CD14-positive monocyte (primary cell): ENCODE data around the gene HDAC4. TPM values are rescaled to one million over a fixed set of nuclear protein-coding genes. Genes with fewer than 3 reads are reported as not detected.

Source experiments
- DNase-seq, 3 donors: peaks; one replicate each; pipeline ENCODE4 v3.0.0-alpha.2; 2011 to 2022
- H2AFZ ChIP-seq: 2 replicates; pipeline ENCODE4 v1.6.0; 2012; ENCODE audit warnings: mild to moderate bottlenecking, low read depth, low read length, inconsistent platforms; ENCODE audit not compliant: insufficient read depth, poor library complexity, severe bottlenecking
- H3K27ac ChIP-seq, 2 donors: 1 replicate in 1 of 2; 2 replicates in 1 of 2; pipeline ENCODE4 v1.5.1; 2012 to 2013; ENCODE audit warnings: low read length in 2 of 2, control low read depth in 1 of 2, inconsistent platforms in 1 of 2, low read depth in 1 of 2, mild to moderate bottlenecking in 1 of 2
- H3K27me3 ChIP-seq, 2 donors: one replicate each; pipeline versions ENCODE4 v1.6.0 to v1.6.1; 2011 to 2013; ENCODE audit warnings: low read length in 2 of 2; ENCODE audit not compliant: control insufficient read depth in 2 of 2, insufficient read depth in 2 of 2
- H3K36me3 ChIP-seq, 2 donors: replicated peaks in 1 of 2; 1 replicate in 1 of 2; 2 replicates in 1 of 2; pipeline versions ENCODE4 v1.5.1 to v1.6.1; 2012 to 2013; ENCODE audit warnings: low read length in 2 of 2, control low read depth in 1 of 2, inconsistent platforms in 1 of 2, mild to moderate bottlenecking in 1 of 2; ENCODE audit not compliant: insufficient read depth in 2 of 2, control insufficient read depth in 1 of 2
- H3K4me1 ChIP-seq, 2 donors: 1 replicate in 1 of 2; 2 replicates in 1 of 2; pipeline versions ENCODE4 v1.5.1 to v1.6.1; 2012 to 2013; ENCODE audit warnings: low read length in 2 of 2, control low read depth in 1 of 2, inconsistent platforms in 1 of 2, mild to moderate bottlenecking in 1 of 2, moderate library complexity in 1 of 2; ENCODE audit not compliant: insufficient read depth in 2 of 2, control insufficient read depth in 1 of 2
- H3K4me2 ChIP-seq: replicated peaks from 2 replicates; pipeline ENCODE3; 2012; ENCODE audit warnings: low read length, moderate library complexity, mild to moderate bottlenecking; ENCODE audit not compliant: poor library complexity, severe bottlenecking; ENCODE audit errors: extremely low read depth
- H3K4me3 ChIP-seq, 3 experiments: fragments of 200-600 bp in 1 of 3; sonication (generic) in 1 of 3; replicated peaks in 1 of 3; 1 replicate in 2 of 3; 2 replicates in 1 of 3; pipeline ENCODE4 v1.5.1; 2011 to 2013; ENCODE audit warnings: low read length in 3 of 3, mild to moderate bottlenecking in 3 of 3, control low read depth in 2 of 3, low read depth in 2 of 3, inconsistent platforms in 1 of 3, moderate library complexity in 1 of 3
- H3K79me2 ChIP-seq: 2 replicates; pipeline ENCODE4 v1.6.0; 2012; ENCODE audit warnings: mild to moderate bottlenecking, control low read depth, inconsistent platforms, low read length, moderate library complexity; ENCODE audit not compliant: insufficient read depth
- H3K9ac ChIP-seq: 2 replicates; pipeline ENCODE4 v1.6.0; 2017; ENCODE audit warnings: low read length, mild to moderate bottlenecking; ENCODE audit not compliant: insufficient read depth, poor library complexity, severe bottlenecking
- H3K9me3 ChIP-seq, 2 donors: replicated peaks in 1 of 2; 1 replicate in 1 of 2; 2 replicates in 1 of 2; pipeline versions ENCODE4 v1.5.1 to v1.6.1; 2012 to 2013; ENCODE audit warnings: low read length in 2 of 2, control low read depth in 1 of 2; ENCODE audit not compliant: control insufficient read depth in 1 of 2, insufficient read depth in 1 of 2
- H4K20me1 ChIP-seq: 2 replicates; pipeline ENCODE4 v1.6.0; 2012; ENCODE audit warnings: mild to moderate bottlenecking, low read length, control low read depth, moderate library complexity; ENCODE audit not compliant: insufficient read depth
- H3K27ac Mint-ChIP-seq, 7 donors: one replicate each; pipeline ENCODE4 v1.8.0; 2020; ENCODE audit warnings: mild to moderate bottlenecking in 7 of 7, mixed read lengths in 7 of 7, moderate library complexity in 6 of 7, inconsistent platforms in 2 of 7
- H3K27me3 Mint-ChIP-seq, 3 donors: one replicate each; pipeline ENCODE4 v1.8.0; 2021 to 2022; ENCODE audit warnings: low read depth in 3 of 3, mild to moderate bottlenecking in 3 of 3, mixed read lengths in 3 of 3, moderate library complexity in 3 of 3, inconsistent platforms in 1 of 3
- H3K36me3 Mint-ChIP-seq, 2 donors: one replicate each; pipeline ENCODE4 v1.8.0; 2020; ENCODE audit warnings: mixed read lengths in 2 of 2, inconsistent platforms in 1 of 2, mild to moderate bottlenecking in 1 of 2
- H3K4me1 Mint-ChIP-seq: one replicate; pipeline ENCODE4 v1.8.0; 2020; ENCODE audit warnings: mild to moderate bottlenecking, mixed read lengths
- H3K4me3 Mint-ChIP-seq, 2 donors: one replicate each; pipeline ENCODE4 v1.8.0; 2020; ENCODE audit warnings: mild to moderate bottlenecking in 2 of 2, mixed read lengths in 2 of 2, moderate library complexity in 1 of 2
- H3K9me3 Mint-ChIP-seq, 7 donors: one replicate each; pipeline ENCODE4 v1.8.0; 2020 to 2022; ENCODE audit warnings: mixed read lengths in 7 of 7, mild to moderate bottlenecking in 6 of 7, moderate library complexity in 6 of 7, inconsistent platforms in 2 of 7
- WGBS: methylation state at CpG from one replicate; pipeline ENCODE4 v1.1.5; 2013; ENCODE audit warnings: missing lambda C conversion rate; ENCODE audit not compliant: insufficient coverage; 5-methylcytosine and 5-hydroxymethylcytosine counted together
- intact Hi-C, 2 donors: fragments of 100-400 bp; cut with micrococcal nuclease; formaldehyde crosslinking; loops; one replicate each; pipeline versions ENCODE4 v1.15.0 to v1.15.1; 2023
- polyA plus RNA-seq, 3 donors: library from polyadenylated mRNA; depleted of rRNA in 1 of 3; unstranded in 2 of 3; stranded (reverse) in 1 of 3; fragments of 300-500 nt in 2 of 3; fragments of >200 nt in 1 of 3; fragmentation: Illumina TruSeq in 2 of 3; gene quantifications; 1 replicate in 2 of 3; 2 replicates in 1 of 3; pipeline ENCODE4 v1.2.3, GENCODE V29; 2012 to 2021
- TF ChIP-seq, protein P1 (sequence below): fragments of 200-600 bp; IDR thresholded peaks from one replicate; pipeline ENCODE4 v1.8.0; 2022; ENCODE audit warnings: antibody characterized with exemption, mild to moderate bottlenecking

HDAC4 gene
- polyA plus RNA-seq, 3 donors, result 3.3 to 23.0 (median 4.5) TPM

DNA sequence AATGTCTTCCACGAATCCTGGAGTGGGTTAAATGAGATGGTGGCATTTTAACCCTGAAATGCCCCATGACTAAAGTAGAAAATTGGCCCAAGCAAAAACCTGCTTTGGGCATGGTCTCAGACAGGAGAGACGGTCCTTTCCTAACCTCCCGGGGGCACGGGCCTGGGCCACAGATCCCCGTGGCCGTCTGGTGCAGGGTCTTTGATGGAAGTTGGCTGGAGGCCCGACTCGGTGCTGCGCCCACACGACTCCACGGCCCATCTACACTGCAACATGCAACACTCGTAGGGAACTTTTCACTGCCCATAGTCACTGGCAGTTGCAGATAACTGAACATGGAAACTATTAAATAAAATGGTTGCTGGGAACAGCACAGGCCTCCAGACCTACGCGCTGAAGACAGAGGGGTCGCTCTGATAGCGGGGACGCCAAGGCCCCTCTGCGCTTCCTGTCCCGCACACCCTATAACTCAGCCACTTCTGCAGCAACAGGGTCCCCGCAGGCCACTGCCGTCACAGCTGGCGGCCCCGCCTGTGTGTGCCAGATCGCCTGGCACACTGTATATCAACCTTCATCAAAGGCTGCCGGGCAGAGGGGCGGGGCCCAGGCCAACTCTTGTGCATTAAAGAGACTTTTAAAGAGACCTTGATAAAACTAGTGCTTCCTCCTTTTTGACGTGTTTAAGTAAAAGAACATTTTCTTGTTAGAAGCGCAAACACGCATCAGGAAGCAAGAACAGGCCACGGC is 338.8 kb downstream of the HDAC4 start:
- no peaks in the 10 kb centered on the region for H3K4me1 ChIP-seq
- no peak overlapping the region for H3K4me2 ChIP-seq
- Mint-ChIP-seq H3K4me1 (no peaks in the 10 kb centered on the region), H3K36me3 (peaks cover 55 to 70% of the 10 kb centered on the region in 2 donors), H3K27ac (peak overlapping the region in 1 of 7 donors; percentile 20), H3K9me3 (no peaks in the 10 kb centered on the region), H3K27me3 (peaks cover 0 to 2% (median 0%) of the 10 kb centered on the region in 3 donors), H3K4me3 (no peak overlapping the region)
- H3K9ac ChIP-seq, result no peak overlapping the region
- no peak overlapping the region for H3K27ac ChIP-seq
- H3K27me3 ChIP-seq, result no peaks in the 10 kb centered on the region
- no peaks in the 10 kb centered on the region for H3K79me2 ChIP-seq
- peaks cover 68 to 94% of the 10 kb centered on the region in 2 donors for H3K36me3 ChIP-seq
- H3K9me3 ChIP-seq, result no peaks in the 10 kb centered on the region
- no peak overlapping the region for H2AFZ ChIP-seq
- intact Hi-C loops, result no loop called here
- H3K4me3 ChIP-seq, result no peak overlapping the region
- DNase-seq, result no peak
- TF ChIP-seq, protein P1, sequence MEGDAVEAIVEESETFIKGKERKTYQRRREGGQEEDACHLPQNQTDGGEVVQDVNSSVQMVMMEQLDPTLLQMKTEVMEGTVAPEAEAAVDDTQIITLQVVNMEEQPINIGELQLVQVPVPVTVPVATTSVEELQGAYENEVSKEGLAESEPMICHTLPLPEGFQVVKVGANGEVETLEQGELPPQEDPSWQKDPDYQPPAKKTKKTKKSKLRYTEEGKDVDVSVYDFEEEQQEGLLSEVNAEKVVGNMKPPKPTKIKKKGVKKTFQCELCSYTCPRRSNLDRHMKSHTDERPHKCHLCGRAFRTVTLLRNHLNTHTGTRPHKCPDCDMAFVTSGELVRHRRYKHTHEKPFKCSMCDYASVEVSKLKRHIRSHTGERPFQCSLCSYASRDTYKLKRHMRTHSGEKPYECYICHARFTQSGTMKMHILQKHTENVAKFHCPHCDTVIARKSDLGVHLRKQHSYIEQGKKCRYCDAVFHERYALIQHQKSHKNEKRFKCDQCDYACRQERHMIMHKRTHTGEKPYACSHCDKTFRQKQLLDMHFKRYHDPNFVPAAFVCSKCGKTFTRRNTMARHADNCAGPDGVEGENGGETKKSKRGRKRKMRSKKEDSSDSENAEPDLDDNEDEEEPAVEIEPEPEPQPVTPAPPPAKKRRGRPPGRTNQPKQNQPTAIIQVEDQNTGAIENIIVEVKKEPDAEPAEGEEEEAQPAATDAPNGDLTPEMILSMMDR, result no peak
- peaks cover 67% of the 10 kb centered on the region for H4K20me1 ChIP-seq
- 46% methylated on average over 11 of the region's 30 CpGs for WGBS

DNA sequence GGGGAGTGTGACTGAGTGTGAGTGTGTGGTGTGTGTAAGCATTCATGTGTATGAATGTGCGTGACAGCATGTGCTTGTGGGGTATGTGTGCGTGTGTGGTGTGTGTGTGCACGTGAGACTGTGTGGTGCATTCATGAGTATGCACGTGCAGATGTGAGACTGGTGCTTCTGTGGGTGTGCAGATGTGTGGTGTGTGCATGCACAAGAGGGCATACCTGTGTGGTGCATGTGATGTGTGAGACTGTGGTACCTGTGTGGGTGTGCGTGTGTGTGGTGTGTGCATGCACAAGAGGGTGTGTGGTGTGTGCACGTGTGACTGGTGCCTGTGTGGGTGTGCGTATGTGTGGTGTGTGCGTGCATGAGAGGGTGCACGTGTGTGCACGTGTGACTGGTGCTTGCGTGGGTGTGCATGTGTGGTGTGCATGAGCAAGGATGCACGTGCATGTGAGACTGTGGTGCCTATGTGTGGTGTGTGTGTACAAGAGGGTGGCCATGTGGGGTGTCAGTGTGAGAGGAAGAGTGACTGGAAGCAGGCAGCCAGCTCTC is 339.6 kb downstream of the HDAC4 start:
- peak overlapping the region in 2 of 7 donors; percentile 20 to 60 for H3K27ac Mint-ChIP-seq
- H2AFZ ChIP-seq, result no peak overlapping the region
- H3K4me3 ChIP-seq, result no peak overlapping the region
- H3K4me1 Mint-ChIP-seq, result no peaks in the 10 kb centered on the region
- no peaks in the 10 kb centered on the region for H3K9me3 ChIP-seq
- H3K36me3 ChIP-seq, result peaks cover 68 to 94% of the 10 kb centered on the region in 2 donors
- H3K36me3 Mint-ChIP-seq, result peaks cover 47 to 62% of the 10 kb centered on the region in 2 donors
- peaks cover 0 to 2% (median 0%) of the 10 kb centered on the region in 3 donors for H3K27me3 Mint-ChIP-seq
- no peak overlapping the region for H3K9ac ChIP-seq
- H3K79me2 ChIP-seq, result no peaks in the 10 kb centered on the region
- WGBS, result 97% methylated on average over 12 of the region's 12 CpGs
- H3K27me3 ChIP-seq, result no peaks in the 10 kb centered on the region
- no peak overlapping the region for H3K4me3 Mint-ChIP-seq
- intact Hi-C loops, result no loop called here
- H4K20me1 ChIP-seq, result peaks cover 75% of the 10 kb centered on the region
- H3K9me3 Mint-ChIP-seq, result no peaks in the 10 kb centered on the region
- TF ChIP-seq, protein P1, result no peak
- no peaks in the 10 kb centered on the region for H3K4me1 ChIP-seq
- H3K27ac ChIP-seq, result no peak overlapping the region
- no peak overlapping the region for H3K4me2 ChIP-seq
- no peak for DNase-seq
